ENCODE measurements around the gene RPS6KB1. TPM values are rescaled to one million over a fixed set of nuclear protein-coding genes. Genes with fewer than 3 reads are reported as not detected.
"Not testable (repeated sequence)": the region's sequence is repeated elsewhere in the genome, so short reads cannot be mapped to it uniquely, and the experiment has no call there.

RPS6KB1 gene
- total RNA-seq, 1 donor from 2014 or later = 38.8 TPM

GRCh38 chr17:59941131-59941530, 48.2 kb downstream of the RPS6KB1 start:
- TF ChIP-seq, protein P1, sequence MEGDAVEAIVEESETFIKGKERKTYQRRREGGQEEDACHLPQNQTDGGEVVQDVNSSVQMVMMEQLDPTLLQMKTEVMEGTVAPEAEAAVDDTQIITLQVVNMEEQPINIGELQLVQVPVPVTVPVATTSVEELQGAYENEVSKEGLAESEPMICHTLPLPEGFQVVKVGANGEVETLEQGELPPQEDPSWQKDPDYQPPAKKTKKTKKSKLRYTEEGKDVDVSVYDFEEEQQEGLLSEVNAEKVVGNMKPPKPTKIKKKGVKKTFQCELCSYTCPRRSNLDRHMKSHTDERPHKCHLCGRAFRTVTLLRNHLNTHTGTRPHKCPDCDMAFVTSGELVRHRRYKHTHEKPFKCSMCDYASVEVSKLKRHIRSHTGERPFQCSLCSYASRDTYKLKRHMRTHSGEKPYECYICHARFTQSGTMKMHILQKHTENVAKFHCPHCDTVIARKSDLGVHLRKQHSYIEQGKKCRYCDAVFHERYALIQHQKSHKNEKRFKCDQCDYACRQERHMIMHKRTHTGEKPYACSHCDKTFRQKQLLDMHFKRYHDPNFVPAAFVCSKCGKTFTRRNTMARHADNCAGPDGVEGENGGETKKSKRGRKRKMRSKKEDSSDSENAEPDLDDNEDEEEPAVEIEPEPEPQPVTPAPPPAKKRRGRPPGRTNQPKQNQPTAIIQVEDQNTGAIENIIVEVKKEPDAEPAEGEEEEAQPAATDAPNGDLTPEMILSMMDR (conservative IDR thresholded peaks at IDR 0.05) = no peak
- Mint-ChIP-seq H3K4me1 (ENCODE audit: unreplicated experiment) (no peaks in the 10 kb centered on the region), H3K4me3 (no peak overlapping the region), H3K36me3 (peaks cover 26% of the 10 kb centered on the region), H3K27ac (peak overlapping the region; percentile 88), H3K9me3 (no peaks in the 10 kb centered on the region), H3K27me3 (no peaks in the 10 kb centered on the region)
- no peak for DNase-seq (ENCODE audit: extremely low spot score, unreplicated experiment)

- not testable (repeated sequence) for H3K9me3 Mint-ChIP-seq; DNase-seq (ENCODE audit: extremely low spot score, unreplicated experiment); H3K4me1 Mint-ChIP-seq (ENCODE audit: unreplicated experiment); H3K27me3 Mint-ChIP-seq; H3K4me3 Mint-ChIP-seq; H3K27ac Mint-ChIP-seq
- peaks cover 23% of the 10 kb centered on the region for H3K36me3 Mint-ChIP-seq
Observed at GRCh38 chr17:59946433-59946832, 53.5 kb downstream of the RPS6KB1 start.

GRCh38 chr17:59947310-59947709, 54.4 kb downstream of the RPS6KB1 start:
- not testable (repeated sequence) for DNase-seq (ENCODE audit: extremely low spot score, unreplicated experiment); H3K27ac Mint-ChIP-seq; H3K9me3 Mint-ChIP-seq; H3K27me3 Mint-ChIP-seq; H3K4me1 Mint-ChIP-seq (ENCODE audit: unreplicated experiment); H3K4me3 Mint-ChIP-seq
- peaks cover 27% of the 10 kb centered on the region for H3K36me3 Mint-ChIP-seq

GRCh38 chr17:59950049-59950448, 57.1 kb downstream of the RPS6KB1 start:
- TF ChIP-seq, protein P1 (conservative IDR thresholded peaks at IDR 0.05) = no peak
- peaks cover 21% of the 10 kb centered on the region for H3K36me3 Mint-ChIP-seq
- H3K4me3 Mint-ChIP-seq = no peak overlapping the region
- DNase-seq (ENCODE audit: extremely low spot score, unreplicated experiment) = no peak
- no peak overlapping the region for H3K27ac Mint-ChIP-seq
- H3K4me1 Mint-ChIP-seq (ENCODE audit: unreplicated experiment) = no peaks in the 10 kb centered on the region
- H3K27me3 Mint-ChIP-seq = no peaks in the 10 kb centered on the region
- no peaks in the 10 kb centered on the region for H3K9me3 Mint-ChIP-seq

DNA sequence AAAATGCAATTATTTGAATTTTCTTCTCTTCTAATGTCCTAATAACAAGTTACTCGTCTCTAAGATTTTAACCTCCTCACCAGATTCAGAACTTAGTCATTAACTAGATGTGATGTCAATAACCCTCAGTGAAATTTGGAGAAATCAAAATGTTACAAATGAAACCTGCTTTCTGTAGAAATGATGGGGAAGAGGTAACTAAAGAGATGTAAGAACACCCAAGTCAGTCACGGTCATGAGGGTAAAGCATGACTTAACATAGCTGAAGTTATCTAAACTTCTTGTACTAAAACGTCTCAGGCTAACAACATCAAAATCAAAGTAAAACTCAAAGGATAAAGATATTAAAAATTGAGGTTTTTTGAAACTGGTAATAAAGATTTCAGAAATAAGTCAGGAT, 61.9 kb downstream of the RPS6KB1 start:
- H3K9me3 Mint-ChIP-seq = no peaks in the 10 kb centered on the region

GRCh38 chr17:59959574-59959973, 66.7 kb downstream of the RPS6KB1 start:
- not testable (repeated sequence) for H3K9me3 Mint-ChIP-seq; H3K27me3 Mint-ChIP-seq; DNase-seq (ENCODE audit: extremely low spot score, unreplicated experiment); H3K27ac Mint-ChIP-seq; H3K4me3 Mint-ChIP-seq
- Mint-ChIP-seq H3K4me1 (ENCODE audit: unreplicated experiment) (peaks cover 12% of the 10 kb centered on the region), H3K36me3 (peaks cover 18% of the 10 kb centered on the region)

More for the DNA sequence above, 61.9 kb downstream of the RPS6KB1 start:
- Mint-ChIP-seq H3K27me3 (no peaks in the 10 kb centered on the region), H3K4me3 (no peak overlapping the region), H3K27ac (no peak overlapping the region), H3K36me3 (peaks cover 21% of the 10 kb centered on the region), H3K4me1 (ENCODE audit: unreplicated experiment) (no peaks in the 10 kb centered on the region)
- no peak for DNase-seq (ENCODE audit: extremely low spot score, unreplicated experiment)
- TF ChIP-seq, protein P1 (conservative IDR thresholded peaks at IDR 0.05) = no peak

GRCh38 chr17:59962739-59963318, 69.9 kb downstream of the RPS6KB1 start:
- Mint-ChIP-seq H3K27ac (no peak overlapping the region), H3K36me3 (peaks cover 10% of the 10 kb centered on the region), H3K4me3 (peak overlapping the region; percentile 90), H3K9me3 (no peaks in the 10 kb centered on the region), H3K27me3 (peaks cover under 1% of the 10 kb centered on the region), H3K4me1 (ENCODE audit: unreplicated experiment) (peaks cover 16% of the 10 kb centered on the region)
- DNase-seq (ENCODE audit: extremely low spot score, unreplicated experiment) = no peak
- TF ChIP-seq, protein P1 (conservative IDR thresholded peaks at IDR 0.05) = no peak
